Right atrium auricular region (tissue), 2 donors: Measurements from ENCODE around the gene ASTN2. TPM values are rescaled to one million over a fixed set of nuclear protein-coding genes. Genes with fewer than 3 reads are reported as not detected.

Source experiments
- DNase-seq: peaks from one replicate; pipeline ENCODE4 v3.0.0-alpha.2; 2019; ENCODE audit warnings: low spot score
- H3K27ac ChIP-seq, 2 donors: fragments of 200-600 bp; sonication (generic); 1 replicate in 1 of 2; 2 replicates in 1 of 2; pipeline ENCODE4 v1.5.1; 2016 to 2019
- H3K27me3 ChIP-seq, 2 donors: fragments of 200-600 bp; sonication (generic); one replicate each; pipeline versions ENCODE4 v1.5.1 to v1.6.0; 2017 to 2019
- H3K36me3 ChIP-seq: fragments of 200-600 bp; sonication (generic); one replicate; pipeline ENCODE4 v1.5.1; 2016
- H3K4me1 ChIP-seq, 2 donors: fragments of 200-600 bp; sonication (generic); one replicate each; pipeline versions ENCODE4 v1.5.1 to v1.6.0; 2017 to 2019
- H3K4me3 ChIP-seq, 2 donors: fragments of 200-600 bp; sonication (generic); 1 replicate in 1 of 2; 2 replicates in 1 of 2; pipeline ENCODE4 v1.5.1; 2017 to 2019; ENCODE audit warnings: mild to moderate bottlenecking in 1 of 2, moderate library complexity in 1 of 2
- H3K9me3 ChIP-seq, 2 donors: fragments of 200-600 bp; sonication (generic); one replicate each; pipeline ENCODE4 v1.5.1; 2019
- CTCF ChIP-seq, 2 donors: fragments of 200-600 bp; sonication (generic); IDR thresholded peaks; one replicate each; pipeline ENCODE4 v1.5.1; 2019; ENCODE audit warnings: antibody characterized with exemption in 2 of 2
- total RNA-seq, 2 donors: library from RNA; depleted of rRNA; stranded (reverse); fragments of >200 nt; gene quantifications; one replicate each; pipeline ENCODE4 v1.1.0, GENCODE V29; 2016

ASTN2 gene
- total RNA-seq, 2 donors from 2014 or later: 11.1 to 32.2 TPM

GRCh38 chr9:116484492-116485061 is 930.3 kb downstream of the ASTN2 start:
- TF ChIP-seq CTCF (IDR thresholded peaks at IDR 0.05): no peak
- Histone ChIP-seq H3K4me3 (no peak overlapping the region), H3K27ac (peak overlapping the region in 1 of 2 donors; percentile 29), H3K27me3 (no peaks in the 10 kb centered on the region), H3K36me3 (no peaks in the 10 kb centered on the region), H3K9me3 (no peaks in the 10 kb centered on the region), H3K4me1 (peaks cover 0 to 4% of the 10 kb centered on the region in 2 donors)
- no peak for DNase-seq

GRCh38 chr9:116483622-116484491 is 931.0 kb downstream of the ASTN2 start:
- TF ChIP-seq CTCF (IDR thresholded peaks at IDR 0.05): no peak
- no peak overlapping the region for H3K4me3 ChIP-seq
- peak overlapping the region in 1 of 2 donors; percentile 29 for H3K27ac ChIP-seq
- no peaks in the 10 kb centered on the region for H3K27me3 ChIP-seq
- no peaks in the 10 kb centered on the region for H3K9me3 ChIP-seq
- no peak for DNase-seq
- H3K36me3 ChIP-seq: no peaks in the 10 kb centered on the region
- H3K4me1 ChIP-seq: peaks cover 0 to 4% of the 10 kb centered on the region in 2 donors

DNA sequence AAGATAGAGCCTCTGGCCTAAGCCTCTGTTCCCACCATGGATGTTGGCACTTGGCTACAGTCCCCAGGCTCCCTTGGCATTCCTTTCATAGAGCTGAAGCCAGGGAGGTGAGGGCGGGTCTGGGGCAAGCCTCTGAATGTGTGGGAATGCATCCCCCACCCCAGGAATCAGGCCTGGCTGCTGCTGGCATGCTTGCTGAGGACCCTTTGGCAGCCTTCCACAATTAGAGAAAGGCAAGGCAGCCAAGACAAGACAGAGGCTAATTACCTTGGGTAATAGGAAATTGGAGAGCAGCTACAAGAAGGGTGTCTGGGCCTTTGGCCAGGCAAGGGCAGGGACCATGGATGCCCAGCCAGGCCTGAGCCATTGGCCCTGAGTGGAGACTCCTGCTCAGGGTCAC is 932.1 kb downstream of the ASTN2 start:
- H3K9me3 ChIP-seq: no peaks in the 10 kb centered on the region
- no peak for TF ChIP-seq CTCF (IDR thresholded peaks at IDR 0.05)
- no peaks in the 10 kb centered on the region for H3K27me3 ChIP-seq
- no peaks in the 10 kb centered on the region for H3K36me3 ChIP-seq
- peaks cover 0 to 4% of the 10 kb centered on the region in 2 donors for H3K4me1 ChIP-seq
- no peak overlapping the region for H3K4me3 ChIP-seq
- H3K27ac ChIP-seq: peak overlapping the region in 1 of 2 donors; percentile 45
- DNase-seq: no peak

GRCh38 chr9:116480700-116481099 is 934.2 kb downstream of the ASTN2 start:
- Histone ChIP-seq H3K4me1 (peaks cover 0 to 17% of the 10 kb centered on the region in 2 donors), H3K27ac (no peak overlapping the region), H3K4me3 (no peak overlapping the region), H3K27me3 (no peaks in the 10 kb centered on the region), H3K36me3 (no peaks in the 10 kb centered on the region), H3K9me3 (no peaks in the 10 kb centered on the region)
- DNase-seq: no peak
- TF ChIP-seq CTCF (IDR thresholded peaks at IDR 0.05): no peak

GRCh38 chr9:116479967-116480366 is 934.9 kb downstream of the ASTN2 start:
- H3K36me3 ChIP-seq: no peaks in the 10 kb centered on the region
- H3K9me3 ChIP-seq: no peaks in the 10 kb centered on the region
- no peaks in the 10 kb centered on the region for H3K27me3 ChIP-seq
- H3K4me1 ChIP-seq: peaks cover 0 to 17% of the 10 kb centered on the region in 2 donors
- TF ChIP-seq CTCF (IDR thresholded peaks at IDR 0.05): no peak
- H3K27ac ChIP-seq: no peak overlapping the region
- DNase-seq: no peak
- H3K4me3 ChIP-seq: no peak overlapping the region
